ENCODE results near the gene ZNF615.

ZNF615 gene

DNA sequence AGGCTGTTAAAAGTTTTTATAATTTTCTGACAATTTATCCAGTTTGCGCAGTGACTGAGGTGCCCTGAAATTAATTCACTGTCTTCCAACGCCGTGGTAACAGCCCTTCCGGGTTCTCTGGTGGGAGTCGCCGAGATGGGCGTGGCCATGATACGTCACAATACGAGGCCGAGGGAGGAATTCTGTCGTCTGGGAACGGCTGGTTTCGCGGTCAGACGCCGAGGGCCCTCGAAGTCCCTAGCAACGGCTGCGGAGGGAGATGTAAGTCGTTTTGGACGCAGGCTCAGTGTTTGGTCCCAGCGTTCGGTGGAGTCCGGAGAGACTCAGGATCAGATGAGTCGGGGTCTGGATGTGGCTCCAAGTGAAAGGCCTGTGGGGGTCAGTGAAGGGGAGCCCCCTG, 59.0 kb downstream of the ZNF615 start:
- TF ChIP-seq, protein P1, sequence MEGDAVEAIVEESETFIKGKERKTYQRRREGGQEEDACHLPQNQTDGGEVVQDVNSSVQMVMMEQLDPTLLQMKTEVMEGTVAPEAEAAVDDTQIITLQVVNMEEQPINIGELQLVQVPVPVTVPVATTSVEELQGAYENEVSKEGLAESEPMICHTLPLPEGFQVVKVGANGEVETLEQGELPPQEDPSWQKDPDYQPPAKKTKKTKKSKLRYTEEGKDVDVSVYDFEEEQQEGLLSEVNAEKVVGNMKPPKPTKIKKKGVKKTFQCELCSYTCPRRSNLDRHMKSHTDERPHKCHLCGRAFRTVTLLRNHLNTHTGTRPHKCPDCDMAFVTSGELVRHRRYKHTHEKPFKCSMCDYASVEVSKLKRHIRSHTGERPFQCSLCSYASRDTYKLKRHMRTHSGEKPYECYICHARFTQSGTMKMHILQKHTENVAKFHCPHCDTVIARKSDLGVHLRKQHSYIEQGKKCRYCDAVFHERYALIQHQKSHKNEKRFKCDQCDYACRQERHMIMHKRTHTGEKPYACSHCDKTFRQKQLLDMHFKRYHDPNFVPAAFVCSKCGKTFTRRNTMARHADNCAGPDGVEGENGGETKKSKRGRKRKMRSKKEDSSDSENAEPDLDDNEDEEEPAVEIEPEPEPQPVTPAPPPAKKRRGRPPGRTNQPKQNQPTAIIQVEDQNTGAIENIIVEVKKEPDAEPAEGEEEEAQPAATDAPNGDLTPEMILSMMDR (conservative IDR thresholded peaks at IDR 0.05; ENCODE audit: low read depth, low read length) = no peak
- H3K4me3 ChIP-seq (ENCODE audit: low read depth, low read length) = peak overlapping the region; percentile 33
- peak; percentile 32 for DNase-seq (ENCODE audit: low read depth)

DNA sequence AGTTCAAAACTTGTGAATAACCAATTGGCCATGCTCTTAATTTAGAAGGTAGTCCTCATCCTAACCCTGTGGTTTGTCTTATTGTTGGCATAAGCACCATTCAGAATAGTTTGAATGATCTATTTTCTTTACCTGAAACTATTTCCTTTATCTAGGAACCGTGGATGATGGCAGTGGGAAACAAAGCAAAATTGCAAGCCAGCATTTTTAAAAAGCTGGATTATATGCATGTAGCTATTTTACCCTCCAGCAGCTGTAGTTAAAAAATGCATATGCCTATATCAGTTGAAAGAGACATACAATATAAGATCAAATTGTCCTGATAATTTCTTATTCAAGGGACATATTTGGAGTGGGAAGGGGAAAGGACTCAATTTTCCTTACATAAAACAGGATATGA, 61.4 kb downstream of the ZNF615 start:
- TF ChIP-seq, protein P1 (conservative IDR thresholded peaks at IDR 0.05; ENCODE audit: low read depth, low read length) = no peak

DNA sequence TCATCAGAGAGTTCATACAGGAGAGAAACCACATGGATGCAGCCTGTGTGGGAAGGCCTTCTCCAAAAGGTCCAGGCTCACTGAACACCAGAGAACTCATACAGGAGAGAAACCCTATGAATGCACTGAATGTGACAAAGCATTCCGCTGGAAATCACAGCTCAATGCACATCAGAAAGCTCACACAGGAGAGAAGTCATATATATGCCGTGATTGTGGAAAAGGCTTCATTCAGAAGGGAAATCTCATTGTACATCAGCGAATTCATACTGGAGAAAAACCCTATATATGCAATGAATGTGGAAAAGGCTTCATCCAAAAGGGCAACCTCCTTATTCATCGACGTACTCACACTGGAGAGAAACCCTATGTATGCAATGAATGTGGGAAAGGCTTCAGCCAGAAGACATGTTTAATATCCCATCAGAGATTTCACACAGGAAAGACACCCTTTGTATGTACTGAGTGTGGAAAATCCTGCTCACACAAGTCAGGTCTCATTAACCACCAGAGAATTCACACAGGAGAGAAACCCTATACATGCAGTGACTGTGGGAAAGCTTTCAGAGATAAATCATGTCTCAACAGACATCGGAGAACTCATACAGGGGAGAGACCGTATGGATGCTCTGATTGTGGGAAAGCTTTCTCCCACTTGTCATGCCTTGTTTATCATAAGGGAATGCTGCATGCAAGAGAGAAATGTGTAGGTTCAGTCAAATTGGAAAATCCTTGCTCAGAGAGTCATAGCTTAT, 63.0 kb downstream of the ZNF615 start:
- H3K4me3 ChIP-seq (ENCODE audit: low read depth, low read length) = no peak overlapping the region
- DNase-seq (ENCODE audit: low read depth) = peak; percentile 16
- TF ChIP-seq, protein P1 (conservative IDR thresholded peaks at IDR 0.05; ENCODE audit: low read depth, low read length) = no peak

More for the DNA sequence above, 61.4 kb downstream of the ZNF615 start:
- no peak for DNase-seq (ENCODE audit: low read depth)
- H3K4me3 ChIP-seq (ENCODE audit: low read depth, low read length) = no peak overlapping the region

All from choroid plexus epithelial cell (primary cell).